ENCODE measurements around the gene TMEM181. TPM values are rescaled to one million over a fixed set of nuclear protein-coding genes. Genes with fewer than 3 reads are reported as not detected.

Gene TMEM181
- total and polyA plus RNA-seq, 2 experiments from 2014 or later, result 17.9 to 21.0 TPM

- H3K27ac ChIP-seq, result no peak overlapping the region
- peaks cover 15% of the 10 kb centered on the region for H3K4me1 ChIP-seq (ENCODE audit: low read depth)
- no peaks in the 10 kb centered on the region for H3K27me3 ChIP-seq
- DNase-seq (ENCODE audit: low read depth in 1 of 2, low spot score in 1 of 2), result no peak
- H3K36me3 ChIP-seq, result no peaks in the 10 kb centered on the region
- TF ChIP-seq CTCF (IDR thresholded peaks at IDR 0.05; ENCODE audit: low read depth, low read length), result no peak
- no peaks in the 10 kb centered on the region for H3K9me3 ChIP-seq (ENCODE audit: low read depth)
- no peak overlapping the region for H3K4me3 ChIP-seq
These were observed 124.4 kb downstream of the TMEM181 start for GRCh38 chr6:158684311-158684710.

GRCh38 chr6:158684745-158685324 is 124.9 kb downstream of the TMEM181 start:
- Histone ChIP-seq H3K4me1 (ENCODE audit: low read depth) (peaks cover 15% of the 10 kb centered on the region), H3K36me3 (no peaks in the 10 kb centered on the region), H3K27ac (no peak overlapping the region), H3K9me3 (ENCODE audit: low read depth) (no peaks in the 10 kb centered on the region), H3K27me3 (no peaks in the 10 kb centered on the region), H3K4me3 (no peak overlapping the region)
- peak in 1 of 2 donors; percentile 39 for DNase-seq (ENCODE audit: low read depth in 1 of 2, low spot score in 1 of 2)
- TF ChIP-seq CTCF (IDR thresholded peaks at IDR 0.05; ENCODE audit: low read depth, low read length), result no peak

Other genes starting within 250 kb of the TMEM181 start
- gene TULP4, start 247.6 kb upstream of the TMEM181 start, total RNA-seq, result 92.8 and 118 TPM in 2 replicates
- gene TULP4, start 247.6 kb upstream of the TMEM181 start, polyA plus RNA-seq, result 20.0 and 24.4 TPM in 2 replicates
- 86.5 and 102 TPM in 2 replicates for gene DYNLT1, start 84.7 kb downstream of the TMEM181 start, total RNA-seq
- gene DYNLT1, start 84.7 kb downstream of the TMEM181 start, polyA plus RNA-seq, result 423 and 459 TPM in 2 replicates
- gene SYTL3, start 90.0 kb downstream of the TMEM181 start, total RNA-seq, result 6.7 and 9.9 TPM in 2 replicates
- gene SYTL3, start 90.0 kb downstream of the TMEM181 start, polyA plus RNA-seq, result 11.4 and 15.9 TPM in 2 replicates